Activated naive CD4-positive, alpha-beta T cell (primary cell): ENCODE data around the gene ARNT2.

Experiments used
- DNase-seq, 4 experiments: peaks; one replicate each; lab custom pipeline; 2025; lab: John Stamatoyannopoulos, UW

ARNT2 gene

GRCh38 chr15:80577552-80578205 lies 173.5 kb downstream of the ARNT2 start:
- no peak for DNase-seq

DNA sequence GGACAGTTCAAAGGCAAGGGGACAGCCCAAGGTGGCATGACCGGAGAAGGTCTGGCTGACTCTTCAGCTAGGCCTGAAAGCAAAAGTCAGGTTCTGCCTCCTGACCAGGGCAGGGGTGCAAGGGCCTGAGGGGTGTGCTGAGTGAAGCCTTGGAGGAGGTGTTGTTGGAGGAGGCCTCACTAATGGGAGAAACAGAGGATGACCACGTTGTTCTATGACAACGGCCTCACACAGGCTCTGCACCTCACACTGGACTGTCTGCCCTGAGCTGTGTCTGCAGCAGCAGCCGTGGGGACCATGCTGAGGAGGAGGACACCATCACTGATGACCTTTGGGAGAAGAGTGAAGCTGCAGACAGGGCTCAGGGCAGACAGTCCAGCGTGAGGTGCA lies 174.0 kb downstream of the ARNT2 start:
- no peak for DNase-seq

GRCh38 chr15:80578871-80579270 lies 174.7 kb downstream of the ARNT2 start:
- no peak for DNase-seq

GRCh38 chr15:80579611-80580010 lies 175.4 kb downstream of the ARNT2 start:
- DNase-seq, result no peak

GRCh38 chr15:80580106-80580505 lies 175.9 kb downstream of the ARNT2 start:
- no peak for DNase-seq

GRCh38 chr15:80580536-80581260 lies 176.5 kb downstream of the ARNT2 start:
- no peak for DNase-seq

- DNase-seq, result no peak
These were observed 177.8 kb downstream of the ARNT2 start for GRCh38 chr15:80581976-80582375.

- DNase-seq, result no peak
These were observed 178.7 kb downstream of the ARNT2 start for GRCh38 chr15:80582816-80583423.

GRCh38 chr15:80584561-80584964 lies 180.4 kb downstream of the ARNT2 start:
- no peak for DNase-seq

DNA sequence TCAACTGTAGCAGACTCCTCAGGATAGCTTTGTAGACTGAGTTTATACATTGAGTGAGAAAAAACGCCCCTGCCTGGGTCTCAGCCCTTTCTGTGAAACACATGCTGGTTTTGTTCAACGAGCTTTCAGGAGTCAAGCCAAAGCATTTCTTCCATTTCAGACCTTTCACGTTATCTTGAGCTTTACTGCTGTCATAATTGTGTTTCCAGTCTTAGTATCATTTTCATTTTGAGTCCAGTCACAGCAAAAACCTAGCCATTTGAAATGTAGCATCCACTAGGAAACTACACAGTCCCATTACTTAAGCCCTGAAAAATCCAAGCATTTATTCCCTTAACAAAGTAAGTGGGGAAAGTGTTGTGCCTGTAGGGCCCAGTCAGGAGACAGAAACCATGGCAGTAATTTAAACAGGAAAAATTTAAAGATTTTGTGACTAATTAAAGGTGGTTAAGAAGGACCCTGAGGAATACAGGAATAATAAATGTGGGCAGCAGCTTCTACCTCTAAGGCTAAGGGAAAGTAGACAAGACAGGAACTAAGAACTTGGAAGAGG lies 180.9 kb downstream of the ARNT2 start:
- no peak for DNase-seq

DNA sequence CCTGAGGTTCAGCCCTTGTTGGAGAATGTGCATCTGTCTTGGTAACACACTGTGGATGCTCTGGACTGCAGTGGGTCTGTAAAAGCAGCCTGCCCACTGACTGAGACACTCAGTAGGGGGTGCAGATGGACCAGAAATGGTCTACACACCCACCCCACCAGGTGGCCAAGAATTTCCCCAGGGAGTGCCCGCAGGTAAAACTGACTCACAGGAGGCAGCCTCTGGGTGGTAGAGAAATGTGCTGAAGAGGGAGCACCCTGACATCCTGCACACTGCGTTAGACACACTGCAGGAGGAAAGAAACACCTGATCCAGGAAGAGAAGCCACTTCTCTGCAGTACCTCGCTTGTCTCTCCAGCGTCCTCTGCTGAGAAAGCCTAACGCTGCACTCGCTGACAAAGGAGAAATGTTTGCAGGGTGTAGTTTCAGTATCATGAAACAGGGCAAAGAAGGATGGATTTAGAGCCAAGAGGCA lies 181.4 kb downstream of the ARNT2 start:
- DNase-seq, result no peak

- no peak for DNase-seq
These were observed 182.0 kb downstream of the ARNT2 start for GRCh38 chr15:80586161-80586560.

- no peak for DNase-seq
These were observed 182.8 kb downstream of the ARNT2 start for GRCh38 chr15:80587007-80587406.

DNA sequence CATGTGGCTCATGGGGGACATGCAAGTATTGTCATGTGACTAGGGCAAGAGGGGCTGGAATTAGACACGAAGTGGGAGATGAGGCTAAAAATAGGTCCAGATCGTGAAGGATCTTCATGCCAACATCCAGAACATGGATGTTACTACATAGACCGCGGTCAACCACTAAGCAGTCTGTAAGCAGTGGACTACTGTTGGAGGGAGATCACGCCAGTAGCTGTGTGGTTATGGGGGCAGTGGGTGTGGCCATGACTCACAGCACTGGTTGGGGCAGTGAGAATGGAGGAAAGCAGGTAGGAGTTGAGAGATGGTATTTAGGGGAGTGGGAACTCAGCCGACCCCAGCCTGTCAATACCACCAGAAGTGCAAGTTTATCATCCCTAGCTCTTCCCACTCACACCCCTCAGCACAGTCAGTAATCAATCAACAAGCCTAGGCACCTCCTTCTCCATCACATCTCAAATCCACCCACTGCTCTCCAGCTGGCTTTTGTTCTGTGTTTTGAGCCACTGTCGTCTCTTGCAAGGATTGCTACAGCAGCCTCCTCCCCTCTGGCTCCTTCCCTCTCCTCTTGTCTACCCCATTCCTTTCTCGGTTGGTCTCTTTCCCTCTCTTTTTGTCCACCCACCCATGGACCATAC lies 183.8 kb downstream of the ARNT2 start:
- no peak for DNase-seq

GRCh38 chr15:80588801-80589200 lies 184.6 kb downstream of the ARNT2 start:
- DNase-seq, result no peak

DNA sequence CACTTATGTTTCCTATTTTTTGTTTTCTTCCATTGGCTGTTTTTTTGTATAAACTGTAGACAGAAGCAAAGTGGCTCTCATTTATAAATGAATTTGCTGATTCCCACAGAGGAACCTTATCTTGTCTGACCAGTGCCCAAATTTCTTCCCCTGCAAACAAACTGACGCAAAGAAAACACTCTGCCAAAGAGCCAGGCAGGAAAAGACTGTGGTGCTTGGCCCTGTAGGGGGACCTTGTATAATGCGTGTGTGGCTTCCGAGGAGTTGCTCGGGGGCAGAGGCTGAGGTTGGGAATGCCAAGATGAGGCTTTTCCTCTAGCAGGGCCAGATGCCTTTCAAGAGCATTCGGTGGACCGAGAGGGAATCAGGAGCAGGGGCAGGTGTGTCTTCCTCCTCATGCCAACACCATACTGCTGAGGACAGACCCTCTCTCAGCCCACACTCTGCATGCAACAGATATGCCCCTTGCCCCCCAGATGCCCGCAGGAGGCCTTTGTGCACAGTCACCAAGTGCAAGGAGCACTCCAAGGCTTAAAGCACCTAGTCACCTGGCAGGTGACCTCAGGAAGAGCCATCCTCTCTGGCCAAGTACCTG lies 186.7 kb downstream of the ARNT2 start:
- DNase-seq, result no peak

DNA sequence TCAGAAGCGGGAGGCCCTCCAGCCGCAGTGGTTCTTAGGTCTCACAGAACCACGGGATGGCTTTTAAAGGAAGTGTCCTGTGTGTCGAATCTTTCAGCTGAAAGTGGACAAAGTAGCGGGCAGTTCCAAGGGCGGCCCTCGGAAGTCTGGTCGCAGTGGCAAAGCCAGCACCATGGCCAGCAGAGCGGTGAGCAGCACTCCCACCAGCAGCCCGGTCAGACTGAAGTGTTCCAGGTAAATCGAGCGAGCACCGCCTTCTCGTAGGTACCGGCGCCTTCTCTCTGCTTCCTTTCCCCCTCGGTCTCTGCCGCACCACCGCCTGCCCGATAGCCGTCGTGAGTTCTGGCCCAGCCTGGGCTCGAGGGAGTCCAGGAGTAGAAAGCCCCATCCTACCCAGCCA lies 187.3 kb downstream of the ARNT2 start:
- DNase-seq, result no peak

DNA sequence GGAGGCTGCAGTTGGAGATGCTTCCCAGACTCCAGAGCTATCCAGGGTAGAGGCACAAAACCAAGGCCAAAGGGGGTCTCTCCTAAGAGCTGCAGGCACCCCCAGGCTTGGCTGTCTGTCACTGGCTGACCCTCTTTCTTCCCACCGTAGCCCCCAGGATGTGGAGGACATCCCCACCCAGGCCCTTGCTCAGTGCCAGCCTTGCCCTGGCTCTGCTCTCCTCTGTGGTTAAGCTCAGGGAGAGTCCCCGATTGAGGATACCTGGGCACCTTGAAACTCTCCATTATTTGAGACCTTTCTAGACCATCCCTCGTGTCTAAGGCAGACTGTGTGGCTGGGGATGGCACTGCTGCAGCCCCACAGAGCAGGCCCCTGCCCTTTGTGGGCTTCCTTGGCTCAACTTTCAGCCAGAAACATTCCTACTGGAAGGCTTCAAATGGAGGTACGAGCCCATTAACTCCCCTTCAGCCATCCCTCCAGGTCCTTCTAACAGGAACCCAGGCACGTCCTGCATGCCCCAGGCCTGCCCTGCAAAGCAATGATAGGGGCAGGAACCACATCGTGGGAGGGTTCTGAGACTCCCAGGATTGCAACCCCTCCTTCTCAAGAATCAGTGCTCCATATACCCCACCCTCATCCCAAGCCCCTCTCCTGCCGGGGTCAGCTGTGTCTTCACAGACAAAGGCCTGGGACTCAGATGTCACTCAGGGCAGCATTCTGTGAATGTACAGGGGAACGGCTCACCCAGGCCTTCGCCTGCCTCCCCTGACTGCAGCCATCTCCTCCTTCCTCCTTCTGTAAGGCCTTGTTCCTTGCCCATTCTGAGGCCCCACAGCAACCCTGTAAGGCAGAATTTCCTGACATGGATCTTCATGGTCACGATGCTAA lies 188.0 kb downstream of the ARNT2 start:
- no peak for DNase-seq

- DNase-seq, result no peak
These were observed 189.4 kb downstream of the ARNT2 start for GRCh38 chr15:80593486-80594030.

DNA sequence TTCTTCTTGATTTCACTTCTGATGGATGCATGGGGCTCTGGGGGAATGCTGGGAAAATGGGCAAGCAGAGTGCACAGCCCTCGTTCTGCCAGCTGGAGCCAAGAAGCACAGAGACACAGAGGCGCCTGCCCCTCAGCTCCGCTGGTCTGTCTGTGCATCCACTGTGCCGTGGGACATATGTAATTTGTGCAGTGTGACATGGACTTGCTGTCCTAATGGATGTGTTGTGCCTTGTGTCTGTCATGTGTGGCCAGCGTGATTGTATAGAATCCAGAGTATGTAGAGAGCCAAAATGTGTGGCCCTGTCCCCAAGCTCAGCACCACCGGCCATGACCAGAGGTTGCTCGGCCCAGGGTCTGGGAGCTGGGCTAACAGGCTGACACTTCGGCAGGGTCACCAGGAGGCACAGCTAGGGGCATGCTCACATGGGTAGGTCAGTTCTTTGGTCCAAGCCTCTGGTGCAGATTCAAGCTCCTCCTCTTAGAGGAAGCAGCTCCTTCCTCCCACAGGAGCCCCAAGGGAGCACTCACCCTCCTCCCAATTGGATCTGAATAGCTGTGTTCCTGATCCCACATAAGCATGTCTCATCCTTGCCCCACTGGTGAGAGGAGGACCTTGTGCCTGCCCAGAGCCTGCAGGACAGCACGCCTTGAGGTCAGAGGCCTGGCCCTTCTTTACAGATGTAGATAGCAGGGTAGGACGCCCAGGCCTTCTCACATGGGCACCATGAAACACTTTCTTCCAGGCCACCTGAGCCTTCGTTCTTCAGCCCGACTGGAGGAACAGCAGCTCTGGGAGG lies 190.1 kb downstream of the ARNT2 start:
- no peak for DNase-seq
